ENCODE data around the gene DDX10. TPM values are rescaled to one million over a fixed set of nuclear protein-coding genes. Genes with fewer than 3 reads are reported as not detected.

The DDX10 gene
- total and polyA plus RNA-seq, 4 donors: 8.0 to 11.8 (median 9.0) TPM

GRCh38 chr11:108669286-108669685 lies 4.4 kb downstream of the DDX10 start:
- Histone ChIP-seq H3K9me3 (ENCODE audit: control insufficient read depth in 4 of 4, low read length in 3 of 4) (no peaks in the 10 kb centered on the region), H3K27me3 (ENCODE audit: control insufficient read depth in 4 of 4, insufficient read depth in 4 of 4, low read length in 3 of 4) (no peaks in the 10 kb centered on the region), H3K36me3 (ENCODE audit: control insufficient read depth in 4 of 4, insufficient read depth in 3 of 4, low read depth in 1 of 4, low read length in 3 of 4) (no peaks in the 10 kb centered on the region), H3K4me1 (ENCODE audit: control insufficient read depth in 4 of 4, insufficient read depth in 4 of 4, low read length in 3 of 4) (peaks cover 3 to 18% (median 9%) of the 10 kb centered on the region in 4 donors), H3K27ac (ENCODE audit: low read depth in 1 of 2, low read length in 2 of 2) (no peak overlapping the region), H3K9ac (ENCODE audit: low read depth in 1 of 2, low read length in 2 of 2) (no peak overlapping the region), H3K4me3 (ENCODE audit: low read depth in 1 of 3, low read length in 3 of 3) (no peak overlapping the region)
- WGBS: 98% methylated on average over 2 of the region's 2 CpGs
- no peak for TF ChIP-seq MAX (IDR thresholded peaks at IDR 0.05)
- no peak for TF ChIP-seq RAD21 (IDR thresholded peaks at IDR 0.05)
- TF ChIP-seq RXRA (IDR thresholded peaks at IDR 0.05): no peak
- TF ChIP-seq NR2F2 (IDR thresholded peaks at IDR 0.05): no peak
- TF ChIP-seq ATF3 (IDR thresholded peaks at IDR 0.05): no peak
- TF ChIP-seq YY1 (IDR thresholded peaks at IDR 0.05): no peak
- no peak for TF ChIP-seq JUND (IDR thresholded peaks at IDR 0.05)
- no peak for TF ChIP-seq HNF4A (conservative IDR thresholded peaks at IDR 0.05)
- DNase-seq (ENCODE audit: low spot score): no peak

- Histone ChIP-seq H3K9ac (ENCODE audit: low read depth in 1 of 2, low read length in 2 of 2) (no peak overlapping the region), H3K9me3 (ENCODE audit: control insufficient read depth in 4 of 4, low read length in 3 of 4) (no peaks in the 10 kb centered on the region), H3K4me1 (ENCODE audit: control insufficient read depth in 4 of 4, insufficient read depth in 4 of 4, low read length in 3 of 4) (peaks cover 3 to 18% (median 8%) of the 10 kb centered on the region in 4 donors), H3K36me3 (ENCODE audit: control insufficient read depth in 4 of 4, insufficient read depth in 3 of 4, low read depth in 1 of 4, low read length in 3 of 4) (peaks cover 0 to 4% (median 0%) of the 10 kb centered on the region in 4 donors), H3K4me3 (ENCODE audit: low read depth in 1 of 3, low read length in 3 of 3) (no peak overlapping the region), H3K27me3 (ENCODE audit: control insufficient read depth in 4 of 4, insufficient read depth in 4 of 4, low read length in 3 of 4) (no peaks in the 10 kb centered on the region), H3K27ac (ENCODE audit: low read depth in 1 of 2, low read length in 2 of 2) (no peak overlapping the region)
- DNase-seq (ENCODE audit: low spot score): no peak
- no peak for TF ChIP-seq FOXA1 (IDR thresholded peaks at IDR 0.05)
- peak in 1 of 2 donors; percentile 11 for TF ChIP-seq HNF4A (conservative IDR thresholded peaks at IDR 0.05)
- 95% methylated on average over 7 of the region's 7 CpGs for WGBS
These were observed 4.8 kb downstream of the DDX10 start for GRCh38 chr11:108669711-108670110.

GRCh38 chr11:108670451-108670850 lies 5.6 kb downstream of the DDX10 start:
- 97% methylated on average over 4 of the region's 4 CpGs for WGBS
- Histone ChIP-seq H3K36me3 (ENCODE audit: control insufficient read depth in 4 of 4, insufficient read depth in 3 of 4, low read depth in 1 of 4, low read length in 3 of 4) (peaks cover 0 to 6% (median 2%) of the 10 kb centered on the region in 4 donors), H3K9ac (ENCODE audit: low read depth in 1 of 2, low read length in 2 of 2) (no peak overlapping the region), H3K4me3 (ENCODE audit: low read depth in 1 of 3, low read length in 3 of 3) (no peak overlapping the region), H3K27me3 (ENCODE audit: control insufficient read depth in 4 of 4, insufficient read depth in 4 of 4, low read length in 3 of 4) (no peaks in the 10 kb centered on the region), H3K9me3 (ENCODE audit: control insufficient read depth in 4 of 4, low read length in 3 of 4) (no peaks in the 10 kb centered on the region), H3K4me1 (ENCODE audit: control insufficient read depth in 4 of 4, insufficient read depth in 4 of 4, low read length in 3 of 4) (peaks cover 3 to 17% (median 8%) of the 10 kb centered on the region in 4 donors), H3K27ac (ENCODE audit: low read depth in 1 of 2, low read length in 2 of 2) (no peak overlapping the region)
- DNase-seq (ENCODE audit: low spot score): no peak
- no peak for TF ChIP-seq GABPA (IDR thresholded peaks at IDR 0.05 in 1 of 2, conservative IDR thresholded peaks at IDR 0.05 in 1 of 2)
- TF ChIP-seq SP1 (IDR thresholded peaks at IDR 0.05): no peak
- no peak for TF ChIP-seq CTCF (IDR thresholded peaks at IDR 0.05; ENCODE audit: low read depth, low read length, missing input control)
- TF ChIP-seq HNF4A (conservative IDR thresholded peaks at IDR 0.05): no peak
- TF ChIP-seq YY1 (IDR thresholded peaks at IDR 0.05): no peak
- TF ChIP-seq ZBTB33 (IDR thresholded peaks at IDR 0.05): no peak
- no peak for TF ChIP-seq NR2F2 (IDR thresholded peaks at IDR 0.05)
- TF ChIP-seq FOXA2 (IDR thresholded peaks at IDR 0.05): no peak
